Stimulated activated CD4-positive, alpha-beta T cell treated with anti-CD3 and anti-CD28 coated beads, Interleukin-1b, Interleukin-23, amount 100 ng/mL, for 48 hours (primary cell): Measurements from ENCODE around the gene FBXO36.

ENCODE experiments used
- DNase-seq: peaks from one replicate; pipeline ENCODE4 v3.0.0-alpha.2; 2020

FBXO36 gene

GRCh38 chr2:229974266-229974665 lies 52.0 kb downstream of the FBXO36 start:
- no peak for DNase-seq

DNA sequence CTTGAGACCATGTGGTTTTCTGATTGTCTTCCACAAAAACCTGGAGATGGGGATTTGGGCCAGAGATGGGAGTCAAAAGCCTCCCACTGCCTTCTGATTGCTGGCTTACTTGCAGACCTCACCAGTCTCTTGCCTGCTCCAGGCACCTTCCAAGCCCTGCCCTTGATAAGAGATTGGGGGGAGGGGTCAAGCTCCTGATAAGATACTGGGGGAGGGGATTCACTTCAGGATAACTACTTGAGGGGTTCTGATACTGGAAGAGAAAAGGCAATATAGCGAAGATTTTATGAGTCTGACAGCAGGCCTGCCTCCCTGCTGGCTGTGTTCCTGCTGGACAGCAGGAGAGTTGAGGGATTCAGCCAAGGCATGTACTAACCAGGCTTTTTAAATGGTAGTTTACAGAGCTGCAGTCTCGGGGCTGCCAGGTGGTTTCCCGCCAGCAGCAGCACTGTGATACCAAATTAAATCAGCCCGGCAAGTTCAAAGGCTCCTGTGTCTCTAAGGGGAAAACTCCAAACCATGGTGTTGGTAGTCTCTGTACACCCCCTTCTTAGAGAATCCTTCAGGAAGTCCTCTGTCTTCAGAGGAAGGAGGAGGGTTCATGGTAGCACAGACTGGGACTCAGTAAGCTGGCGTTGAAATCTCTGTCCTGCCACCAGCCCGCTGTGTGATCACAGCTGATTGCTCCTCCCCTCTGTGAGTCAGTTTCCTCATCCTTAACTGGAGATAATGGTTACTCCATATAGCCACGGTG lies 58.3 kb downstream of the FBXO36 start:
- DNase-seq, result no peak

- DNase-seq, result no peak
These were observed 70.9 kb downstream of the FBXO36 start for GRCh38 chr2:229993236-229993635.

GRCh38 chr2:229996320-229996719 lies 74.0 kb downstream of the FBXO36 start:
- no peak for DNase-seq

DNA sequence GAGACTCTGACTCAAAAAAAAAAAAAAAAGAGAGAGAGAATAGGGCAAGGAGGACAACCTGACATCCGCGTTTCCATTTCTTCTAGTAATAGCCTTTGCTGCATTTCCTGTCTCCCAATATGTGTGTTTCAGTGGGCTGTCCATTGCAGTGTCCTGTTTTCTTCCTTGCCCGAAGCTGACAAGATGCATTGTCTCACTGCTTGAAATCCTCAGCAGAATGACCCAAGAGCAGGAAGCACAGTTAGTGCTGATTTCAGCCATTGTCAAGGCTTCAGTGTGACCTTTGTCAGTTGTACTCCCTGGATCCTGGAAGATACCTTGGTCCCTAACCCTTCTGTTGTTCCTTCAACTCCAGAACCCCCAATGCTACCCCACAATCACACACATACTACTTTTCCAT lies 75.3 kb downstream of the FBXO36 start:
- no peak for DNase-seq

DNA sequence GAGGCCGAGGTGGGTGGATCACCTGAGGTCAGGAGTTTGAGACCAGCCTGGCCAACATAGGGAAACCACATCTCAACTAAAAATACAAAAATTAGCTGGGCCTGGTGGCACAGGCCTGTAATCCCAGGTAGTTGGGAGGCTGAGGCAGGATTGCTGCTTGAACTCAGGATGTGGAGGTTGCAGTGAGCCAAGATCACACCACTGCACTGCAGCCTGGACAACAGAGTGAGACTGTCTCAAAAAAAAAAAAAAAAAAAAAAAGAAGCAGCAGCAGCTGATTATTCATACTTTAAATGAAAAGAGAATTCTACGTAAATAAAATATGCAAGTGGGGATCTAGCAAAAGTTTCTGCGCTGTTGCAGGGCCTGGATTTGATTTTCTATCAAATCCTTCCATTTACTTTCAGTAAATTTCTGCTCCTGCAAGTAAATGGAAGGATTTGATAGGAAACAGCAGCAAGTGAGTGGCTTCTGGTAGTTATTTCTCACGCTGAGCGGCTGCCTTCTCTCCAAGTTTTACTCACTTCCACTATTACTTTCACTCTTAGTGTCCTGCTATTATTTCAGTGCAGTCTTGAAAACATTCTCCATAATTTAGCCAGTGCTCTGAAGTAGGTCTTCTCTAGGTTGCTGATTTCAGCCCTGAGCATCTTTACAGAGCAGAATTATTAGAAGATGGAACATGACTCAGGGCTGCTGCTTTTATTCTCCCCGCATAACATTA lies 78.0 kb downstream of the FBXO36 start:
- no peak for DNase-seq

DNA sequence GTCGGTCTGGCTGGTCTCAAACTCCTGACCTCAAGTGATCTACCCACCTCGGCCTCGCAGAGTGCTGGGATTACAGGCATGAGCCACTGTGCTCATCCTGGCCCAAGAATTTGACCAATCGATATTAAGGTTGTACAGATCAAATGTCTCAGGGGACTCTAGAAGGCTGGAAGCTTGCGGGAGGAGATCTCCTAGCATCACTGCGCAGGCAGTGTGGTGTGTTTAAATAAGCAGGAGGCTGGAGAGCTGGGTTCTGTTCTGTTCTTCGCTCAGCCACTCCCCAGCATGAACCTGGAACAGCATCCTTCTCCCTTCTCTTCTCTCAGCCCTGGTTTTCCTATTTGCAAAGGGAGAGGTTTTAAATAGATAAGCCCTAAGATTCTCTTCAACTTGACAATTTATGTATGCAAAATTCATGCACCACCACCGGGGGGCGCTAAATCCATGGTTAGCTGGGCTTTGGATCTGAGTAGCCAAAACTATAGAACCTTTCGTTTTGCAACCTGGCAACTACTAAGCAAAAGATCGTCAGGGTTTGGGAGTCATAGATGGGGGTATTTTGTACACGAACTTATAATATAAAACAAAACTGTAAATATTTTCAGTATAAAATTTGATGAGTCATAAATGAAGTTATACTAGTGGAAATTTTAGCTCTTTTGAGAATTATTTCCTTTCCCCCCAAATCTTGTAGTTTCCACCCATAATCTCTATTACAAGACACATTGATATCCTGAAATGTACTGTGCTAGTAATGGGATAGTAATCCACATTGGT lies 85.8 kb downstream of the FBXO36 start:
- DNase-seq, result peak; percentile 81

DNA sequence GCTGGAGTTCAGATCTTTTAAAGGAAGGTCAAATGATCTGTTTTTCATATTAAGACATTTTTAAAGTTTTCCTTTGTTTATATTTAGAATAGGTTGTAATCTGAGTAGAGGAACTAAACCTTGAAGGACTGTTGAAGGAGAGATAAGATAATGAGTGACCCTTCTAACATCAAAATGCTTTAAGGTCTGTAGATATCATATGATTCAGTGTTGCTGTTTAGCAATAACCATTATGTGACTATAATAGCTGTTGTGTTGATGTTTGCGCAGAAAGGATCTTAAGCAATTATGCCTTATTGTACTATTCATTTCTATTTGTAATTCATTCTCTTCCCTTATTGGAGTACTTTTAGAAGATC lies 86.4 kb downstream of the FBXO36 start:
- no peak for DNase-seq

DNA sequence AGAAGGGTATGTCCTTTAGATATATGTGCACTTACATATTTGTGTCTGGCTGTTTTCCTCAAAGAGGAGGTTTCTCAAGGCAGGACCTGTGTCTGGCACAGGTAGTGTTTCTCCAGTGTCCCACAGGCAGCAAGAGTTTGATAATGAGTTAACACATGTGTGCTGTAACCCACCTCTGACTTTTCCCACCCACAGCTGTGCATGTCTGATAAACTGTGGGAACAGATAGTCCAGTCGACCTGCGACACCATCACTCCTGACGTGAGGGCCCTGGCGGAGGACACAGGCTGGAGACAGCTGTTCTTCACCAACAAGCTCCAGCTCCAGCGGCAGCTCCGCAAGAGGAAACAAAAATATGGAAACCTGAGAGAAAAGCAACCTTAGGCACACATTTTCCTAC lies 88.2 kb downstream of the FBXO36 start:
- no peak for DNase-seq

- no peak for DNase-seq
These were observed 89.3 kb downstream of the FBXO36 start for GRCh38 chr2:230011617-230012016.

DNA sequence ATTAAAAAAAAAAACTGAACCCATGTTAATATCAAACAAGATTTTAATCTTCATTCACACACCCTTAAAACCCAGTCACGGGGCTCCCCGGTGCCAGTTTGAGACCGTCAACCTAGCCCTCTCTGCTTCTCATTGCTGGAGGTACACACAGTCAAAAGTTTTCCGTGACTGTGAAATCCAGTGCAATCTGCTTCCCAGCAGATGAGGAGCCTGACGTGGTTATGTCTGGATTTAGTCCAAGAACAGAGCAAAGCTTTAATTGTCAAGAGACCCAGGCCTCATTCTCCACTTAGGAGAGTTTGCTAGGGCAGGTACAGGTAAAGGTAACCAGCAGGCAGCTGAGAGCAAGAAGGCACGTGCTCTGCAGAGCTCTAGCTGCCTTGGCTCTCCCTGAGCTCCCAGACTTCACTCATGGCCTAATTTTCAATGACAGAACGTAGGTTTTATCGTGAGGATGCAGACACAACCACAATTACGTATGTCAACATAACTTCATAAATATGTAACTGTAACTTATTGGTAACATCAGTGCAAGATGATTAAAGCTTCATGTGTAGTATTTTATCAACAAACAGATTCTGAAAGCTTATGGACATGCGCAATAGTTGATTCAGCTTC lies 90.1 kb downstream of the FBXO36 start:
- DNase-seq, result no peak

DNA sequence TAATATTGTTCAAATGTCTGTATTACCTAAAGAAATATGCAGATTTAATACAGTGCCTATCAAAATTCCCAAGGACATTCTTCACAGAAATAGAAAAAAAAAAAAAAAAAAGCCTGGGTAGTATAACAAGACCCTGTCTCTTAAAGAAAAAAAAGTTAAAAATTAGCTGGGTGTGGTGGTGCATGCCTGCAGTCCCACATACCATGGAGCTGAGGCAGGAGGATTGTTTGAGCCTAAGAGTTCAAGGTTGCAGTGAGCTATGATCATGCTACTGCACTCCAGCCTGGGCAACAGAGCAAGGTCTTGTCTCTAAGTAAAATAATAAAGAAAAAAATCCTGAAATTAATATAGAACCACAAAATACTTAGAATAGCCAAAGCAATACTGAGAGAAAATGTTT lies 94.5 kb downstream of the FBXO36 start:
- no peak for DNase-seq

- DNase-seq, result no peak
These were observed 95.8 kb downstream of the FBXO36 start for GRCh38 chr2:230018153-230018552.

DNA sequence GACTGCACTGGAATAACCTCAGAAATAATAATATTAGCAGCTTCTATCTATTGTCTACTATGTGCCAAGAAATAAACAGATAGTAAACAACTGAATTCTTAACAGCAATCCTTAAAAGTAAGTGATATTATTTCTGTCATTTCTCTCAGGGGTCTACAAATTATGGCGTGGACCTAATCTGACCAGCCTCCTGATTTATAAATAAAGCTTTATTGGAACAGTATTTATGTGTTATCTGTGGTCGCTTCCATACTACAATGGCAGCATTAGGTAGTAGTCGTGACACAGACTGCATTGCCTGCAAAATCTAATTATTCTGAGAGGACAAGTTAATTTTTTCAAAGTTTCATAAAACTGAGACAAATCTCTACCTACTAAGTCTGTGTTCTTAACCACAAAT lies 97.4 kb downstream of the FBXO36 start:
- no peak for DNase-seq

DNA sequence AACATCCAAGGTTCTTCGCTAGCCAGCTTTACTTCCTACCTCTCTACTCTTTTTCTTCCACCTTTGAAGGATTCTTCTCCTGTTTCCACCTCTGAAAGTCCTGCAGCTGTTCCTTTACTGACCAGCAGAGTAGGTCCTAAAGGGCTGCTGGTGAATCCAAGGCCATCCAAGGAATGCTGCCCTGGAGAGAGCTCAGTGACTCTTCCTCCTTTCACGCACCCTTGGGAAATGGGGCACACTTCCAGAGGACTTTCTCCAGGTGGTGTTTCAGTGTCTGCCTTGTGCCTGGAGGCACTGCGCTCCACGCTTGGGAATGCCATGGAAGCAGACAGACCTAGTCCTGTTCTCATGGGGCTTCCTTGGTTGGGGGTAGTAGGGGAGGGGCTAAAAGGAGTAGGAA lies 101.0 kb downstream of the FBXO36 start:
- DNase-seq, result no peak

- DNase-seq, result no peak
These were observed 119.9 kb downstream of the FBXO36 start for GRCh38 chr2:230042195-230042594.

DNA sequence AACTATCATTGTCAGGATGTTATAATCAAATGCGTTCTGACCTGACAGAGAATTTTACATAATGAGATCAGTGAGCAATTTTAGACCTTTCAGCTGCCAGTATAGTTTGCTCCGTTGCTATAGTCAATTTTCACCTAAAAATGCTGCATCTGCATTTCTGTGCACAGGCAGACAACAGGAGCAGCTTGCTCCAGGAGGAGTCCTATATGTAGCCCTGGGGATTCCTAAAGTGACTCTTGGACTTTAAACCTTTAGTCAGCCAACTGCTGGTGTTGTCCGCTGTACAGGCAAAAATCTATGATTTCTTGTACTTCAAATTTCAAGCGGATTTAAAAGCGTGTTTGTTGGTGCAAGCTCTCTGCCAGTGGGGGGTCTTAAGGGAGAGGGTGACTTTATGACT lies 120.7 kb downstream of the FBXO36 start:
- DNase-seq, result no peak

DNA sequence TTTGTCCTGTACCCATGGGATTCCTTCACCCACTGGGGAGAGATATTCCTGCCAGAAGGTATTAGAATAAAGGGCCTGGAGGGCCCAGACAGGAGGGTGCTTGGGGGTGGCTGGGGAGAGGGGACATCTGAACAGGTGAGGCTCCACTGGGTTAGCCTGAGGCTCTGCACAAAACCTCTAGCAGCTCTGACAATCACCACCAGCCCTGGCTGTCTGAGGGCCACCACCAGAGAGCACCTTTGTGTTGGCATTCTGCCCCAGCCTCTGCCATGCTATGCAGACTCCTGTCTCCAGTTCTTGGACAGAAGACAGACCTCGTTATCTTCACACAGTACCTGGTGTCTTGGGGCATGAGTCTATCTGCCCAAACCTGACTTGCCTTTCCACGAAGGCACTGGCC lies 121.2 kb downstream of the FBXO36 start:
- DNase-seq, result no peak

DNA sequence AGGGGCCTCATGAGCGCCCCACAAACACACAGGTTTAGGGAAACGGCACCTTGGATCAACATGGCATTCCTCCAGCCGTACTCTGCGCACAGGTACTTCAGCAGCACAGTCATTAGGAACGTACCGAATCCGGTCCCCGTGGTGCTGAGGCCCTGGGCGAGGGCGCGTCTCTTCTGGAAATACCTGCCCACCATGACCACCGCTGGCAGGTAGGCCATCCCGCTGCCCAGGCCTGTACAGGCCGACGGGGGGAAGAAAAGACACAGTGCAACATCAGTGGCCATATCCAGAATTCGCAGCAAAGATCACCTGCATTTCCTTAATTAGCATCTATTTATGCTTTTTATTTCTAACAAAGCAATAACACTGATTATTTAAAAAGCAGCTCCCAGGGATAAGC lies 124.2 kb downstream of the FBXO36 start:
- no peak for DNase-seq

GRCh38 chr2:230048010-230048671 lies 125.8 kb downstream of the FBXO36 start:
- no peak for DNase-seq

DNA sequence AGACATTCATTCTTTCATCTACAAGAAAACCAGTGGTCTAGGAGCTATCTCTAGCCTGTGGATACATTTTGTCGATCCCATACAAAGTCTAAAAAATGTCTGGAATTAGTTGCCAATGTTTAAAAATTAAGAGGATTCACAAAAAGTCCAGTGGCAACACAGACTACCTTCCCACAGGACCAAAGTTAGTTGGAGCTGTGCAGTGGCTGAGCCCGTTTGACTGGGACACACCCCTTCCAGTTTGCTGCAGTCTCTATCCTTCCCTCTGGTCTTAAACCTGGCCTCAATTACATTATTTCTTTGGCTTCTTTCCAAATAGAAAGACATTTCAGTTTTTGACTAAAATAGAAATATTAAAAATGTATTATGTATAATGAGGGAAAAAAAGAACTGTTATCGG lies 127.8 kb downstream of the FBXO36 start:
- no peak for DNase-seq

- DNase-seq, result no peak
These were observed 130.0 kb downstream of the FBXO36 start for GRCh38 chr2:230052299-230052698.
